ENCODE measurements around the gene EFHC2.

DNA sequence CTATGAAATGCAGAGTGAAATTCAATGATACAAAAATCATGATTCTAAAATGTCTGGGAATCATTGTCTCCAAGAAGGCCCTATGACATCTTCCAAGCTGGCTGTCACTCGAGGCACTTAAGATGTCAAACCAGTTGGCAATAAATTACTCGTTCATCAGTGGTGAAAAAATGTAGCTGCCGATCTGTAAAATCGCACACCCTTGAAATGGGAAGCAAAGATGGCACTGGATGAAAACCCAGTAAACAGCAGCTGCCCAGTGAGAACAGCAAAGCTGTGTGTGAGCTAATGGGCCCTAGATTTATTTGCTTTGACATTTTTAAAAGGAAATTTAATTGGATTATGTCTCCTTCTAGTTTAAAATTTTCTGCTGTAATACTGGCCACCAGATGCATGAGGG lies 188.3 kb downstream of the EFHC2 start:
- TF ChIP-seq POLR2A (IDR thresholded peaks at IDR 0.05) (no peak), CTCF (IDR thresholded peaks at IDR 0.05 in 8 of 11, conservative IDR thresholded peaks at IDR 0.05 in 3 of 11) (no peak), POLR2AphosphoS5 (IDR thresholded peaks at IDR 0.05) (no peak)
